ENCODE data around the gene IRX5. TPM values are rescaled to one million over a fixed set of nuclear protein-coding genes. Genes with fewer than 3 reads are reported as not detected.

The IRX5 gene
- total and polyA plus RNA-seq, 2 of the 4 experiments (the other 2 are of a cell fraction): not detected

GRCh38 chr16:54939510-54940278, 9.0 kb downstream of the IRX5 start (continued):
- no peak for TF ChIP-seq ELK1 (IDR thresholded peaks at IDR 0.05; ENCODE audit: borderline replicate concordance, low read depth, low read length)

- no peaks in the 10 kb centered on the region for H3K4me1 ChIP-seq (ENCODE audit: control insufficient read depth, insufficient read depth, low read length)
- no peak for TF ChIP-seq CEBPB (IDR thresholded peaks at IDR 0.05; ENCODE audit: low read depth, low read length)
- TF ChIP-seq MAZ (IDR thresholded peaks at IDR 0.05; ENCODE audit: borderline replicate concordance, low read depth, low read length): no peak
- no peak for TF ChIP-seq POLR2A (IDR thresholded peaks at IDR 0.05; ENCODE audit: low read depth, low read length)
- TF ChIP-seq MAFK (IDR thresholded peaks at IDR 0.05; ENCODE audit: low read depth, low read length): no peak
- H3K9me1 ChIP-seq (ENCODE audit: insufficient read depth, low read length): no peaks in the 10 kb centered on the region
- H3K9ac ChIP-seq (ENCODE audit: low read depth, low read length): no peak overlapping the region
- H3K14ac ChIP-seq (replicated peaks; ENCODE audit: low read depth, low read length): no peak overlapping the region
- no peak overlapping the region for H4K8ac ChIP-seq (ENCODE audit: low read depth in 2 of 2, low read length in 2 of 2)
- intact Hi-C loops (cut with micrococcal nuclease): no loop called here
- no peak overlapping the region for H3K4me2 ChIP-seq (ENCODE audit: low read depth, low read length)
- no peak overlapping the region for H3K27ac ChIP-seq (ENCODE audit: insufficient read depth, low read length)
- no peak overlapping the region for H2AFZ ChIP-seq (replicated peaks; ENCODE audit: low read length, poor library complexity)
- no peak overlapping the region for H3K56ac ChIP-seq (ENCODE audit: extremely low read depth, insufficient read depth, low read length)
- H3K4ac ChIP-seq (ENCODE audit: low read depth, low read length): no peak overlapping the region
- no peak overlapping the region for H2AK5ac ChIP-seq (ENCODE audit: low read depth, low read length)
- WGBS, 2 experiments (ENCODE audit: extremely low coverage in 2 of 2, insufficient read length in 1 of 2): 50% methylated on average over 2 of the region's 4 CpGs; no CpG with 5 or more reads in 1 of the 2 experiments
- no peak overlapping the region for H2BK120ac ChIP-seq (ENCODE audit: low read depth, low read length)
- H3K36me3 ChIP-seq (ENCODE audit: control insufficient read depth, insufficient read depth, low read length): no peaks in the 10 kb centered on the region
- H3K18ac ChIP-seq (ENCODE audit: low read depth, low read length): no peak overlapping the region
- in situ Hi-C loops (cut with MboI; ENCODE audit: low sequenced_read_pairs): loop anchor here (25.0 kb wide), 3 partner anchors 653 to 1178 kb away; partner anchors contain the start of gene IRX3
- no peak overlapping the region for H4K91ac ChIP-seq (ENCODE audit: insufficient read depth, low read depth, low read length)
- H4K20me1 ChIP-seq (ENCODE audit: insufficient read depth, low read length): peaks cover 5% of the 10 kb centered on the region; the same call in 1 of the 2 replicates
- H2BK20ac ChIP-seq (ENCODE audit: low read depth, low read length): no peak overlapping the region
- H3K9me3 ChIP-seq (ENCODE audit: control insufficient read depth, insufficient read depth, low read length): no peaks in the 10 kb centered on the region; the same call in 1 of the 2 replicates
- no peak overlapping the region for H4K5ac ChIP-seq (ENCODE audit: low read depth, low read length)
- dilution Hi-C loops (cut with HindIII; ENCODE audit: low sequenced_read_pairs, unreplicated experiment): no loop called here
- POLR2A ChIA-PET (ENCODE audit: unreplicated experiment): no interaction called here
- H3K27me3 ChIP-seq (ENCODE audit: control insufficient read depth, insufficient read depth, low read length): peaks cover 74% of the 10 kb centered on the region
- H2BK5ac ChIP-seq (ENCODE audit: low read depth, low read length, poor library complexity, severe bottlenecking): no peak overlapping the region
- CTCF ChIA-PET: no interaction called here
- ATAC-seq (ENCODE audit: low read depth) (no peak), DNase-seq (no peak)
- no TSS peak for BruUV-seq (replicated peaks)
- H2BK15ac ChIP-seq (ENCODE audit: low read depth, low read length): no peak overlapping the region
- no peak overlapping the region for H3K23ac ChIP-seq (ENCODE audit: low read depth, low read length)
- H2AK9ac ChIP-seq (replicated peaks; ENCODE audit: low read depth, low read length, poor library complexity): no peak overlapping the region
- H3K79me1 ChIP-seq (ENCODE audit: low read depth in 1 of 2, low read length in 2 of 2): no peaks in the 10 kb centered on the region
- no peak overlapping the region for H3K4me3 ChIP-seq (ENCODE audit: insufficient read depth, low read depth, low read length)
Measured at GRCh38 chr16:54940279-54940604, 9.6 kb downstream of the IRX5 start.

All from IMR-90 (cell line).